Central memory CD8-positive, alpha-beta T cell (primary cell): ENCODE results near the gene KIAA1328.

ENCODE experiments used
- ATAC-seq: fragments of 150-1000 bp; cut with Tn5 transposase; replicated peaks from 2 replicates; pipeline ENCODE4 v1.10.0; 2022; ENCODE audit warnings: mild to moderate bottlenecking, moderate FRiP score, moderate number of reproducible peaks; ENCODE audit not compliant: poor library complexity, severe bottlenecking; ENCODE audit errors: extremely low read depth
- DNase-seq, 2 donors: peaks; one replicate each; pipeline ENCODE4 v3.0.0; 2021; ENCODE audit warnings: low spot score in 2 of 2
- H3K27ac Mint-ChIP-seq: one replicate; pipeline ENCODE4 v1.8.0; 2022; ENCODE audit warnings: low read depth, mild to moderate bottlenecking, moderate library complexity, mixed read lengths
- H3K27me3 Mint-ChIP-seq: one replicate; pipeline ENCODE4 v1.8.0; 2022; ENCODE audit warnings: mixed read lengths
- H3K36me3 Mint-ChIP-seq: one replicate; pipeline ENCODE4 v1.8.0; 2022; ENCODE audit warnings: mild to moderate bottlenecking, moderate library complexity, mixed read lengths; ENCODE audit not compliant: insufficient read depth
- H3K4me1 Mint-ChIP-seq: one replicate; pipeline ENCODE4 v1.8.0; 2022; ENCODE audit warnings: mixed read lengths
- H3K4me3 Mint-ChIP-seq: one replicate; pipeline ENCODE4 v1.8.0; 2022; ENCODE audit warnings: mild to moderate bottlenecking, moderate library complexity, mixed read lengths
- H3K9me3 Mint-ChIP-seq: one replicate; pipeline ENCODE4 v1.8.0; 2022; ENCODE audit warnings: mixed read lengths

KIAA1328 gene

DNA sequence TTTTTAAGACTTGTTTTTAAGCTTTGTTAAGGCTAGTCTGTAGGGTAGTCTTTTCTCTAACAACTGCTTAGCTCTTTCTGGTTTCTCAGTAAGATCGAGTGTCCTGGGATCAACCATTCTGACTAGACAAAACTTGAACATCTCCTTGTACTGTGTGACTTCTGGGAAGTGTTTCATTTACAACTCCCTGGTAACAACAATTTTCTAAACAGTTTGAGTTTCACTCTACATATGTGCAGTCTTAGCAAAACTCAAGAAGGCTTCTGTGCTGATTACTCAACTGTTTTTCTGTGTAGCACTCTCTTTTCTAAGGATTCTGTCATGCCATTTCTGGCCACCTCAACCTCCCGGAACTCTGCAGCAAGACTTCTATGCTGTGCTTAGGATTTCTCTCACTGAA lies 204.5 kb downstream of the KIAA1328 start:
- no peak for ATAC-seq
- H3K9me3 Mint-ChIP-seq, result peaks cover 16% of the 10 kb centered on the region
- no peak for DNase-seq
- H3K4me1 Mint-ChIP-seq, result no peaks in the 10 kb centered on the region
- no peaks in the 10 kb centered on the region for H3K27me3 Mint-ChIP-seq
- no peaks in the 10 kb centered on the region for H3K36me3 Mint-ChIP-seq
- no peak overlapping the region for H3K4me3 Mint-ChIP-seq
- H3K27ac Mint-ChIP-seq, result no peak overlapping the region

DNA sequence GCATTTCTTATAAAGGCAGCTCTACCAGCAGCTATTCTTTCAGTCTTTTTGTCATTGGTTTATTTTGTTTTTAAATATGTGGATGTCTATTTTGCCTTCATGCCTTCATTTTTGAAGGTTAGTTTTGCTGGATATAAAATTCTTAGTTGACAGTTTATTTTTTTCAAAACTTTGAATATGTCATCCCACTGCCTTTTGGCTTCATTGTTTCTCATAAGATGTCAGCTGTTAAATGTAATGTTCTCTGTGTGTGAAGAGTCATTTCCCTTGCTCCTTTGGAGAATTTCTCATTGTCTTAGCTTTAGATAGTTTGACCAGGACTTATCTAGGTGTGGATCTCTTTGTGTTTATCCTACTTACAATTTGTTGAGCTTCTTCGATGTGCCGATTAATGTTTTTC lies 213.5 kb downstream of the KIAA1328 start:
- no peaks in the 10 kb centered on the region for H3K27me3 Mint-ChIP-seq
- no peaks in the 10 kb centered on the region for H3K36me3 Mint-ChIP-seq
- no peak for ATAC-seq
- no peak for DNase-seq
- H3K4me3 Mint-ChIP-seq, result no peak overlapping the region
- peaks cover 22% of the 10 kb centered on the region for H3K9me3 Mint-ChIP-seq
- H3K4me1 Mint-ChIP-seq, result no peaks in the 10 kb centered on the region
- H3K27ac Mint-ChIP-seq, result no peak overlapping the region

DNA sequence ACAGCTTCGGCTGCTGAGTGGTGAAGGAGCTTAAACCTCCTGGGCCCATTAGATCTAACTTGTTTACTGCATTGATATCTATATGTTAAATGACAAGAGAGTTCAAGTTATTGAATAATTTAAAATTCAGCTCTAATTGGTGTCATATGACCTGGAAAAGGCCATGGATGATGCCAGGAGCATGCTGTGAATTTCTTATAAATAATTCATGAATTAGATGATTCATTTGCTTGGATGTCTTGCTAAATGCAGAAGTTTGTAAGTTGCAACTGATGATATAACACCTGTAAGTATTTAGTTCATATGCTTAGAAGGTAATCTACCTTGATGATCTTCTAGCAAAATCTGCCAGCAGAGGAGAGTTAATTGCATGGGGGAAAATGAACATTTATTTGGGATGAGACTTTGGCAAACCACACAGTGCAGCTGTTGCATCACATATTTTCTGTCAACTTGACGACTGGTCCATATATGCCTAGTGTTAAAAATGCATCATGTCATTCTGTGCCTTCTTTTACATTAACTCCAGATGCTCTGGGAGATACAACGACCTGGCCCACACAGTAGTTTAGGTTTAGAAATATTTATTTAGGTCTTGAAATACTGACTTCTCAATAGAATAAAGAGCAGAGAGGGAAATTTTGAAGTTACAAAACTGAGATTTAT lies 226.3 kb downstream of the KIAA1328 start:
- Mint-ChIP-seq H3K27ac (no peak overlapping the region), H3K4me1 (no peaks in the 10 kb centered on the region), H3K9me3 (peaks cover 16% of the 10 kb centered on the region), H3K36me3 (no peaks in the 10 kb centered on the region), H3K27me3 (no peaks in the 10 kb centered on the region), H3K4me3 (no peak overlapping the region)
- no peak for DNase-seq
- no peak for ATAC-seq

DNA sequence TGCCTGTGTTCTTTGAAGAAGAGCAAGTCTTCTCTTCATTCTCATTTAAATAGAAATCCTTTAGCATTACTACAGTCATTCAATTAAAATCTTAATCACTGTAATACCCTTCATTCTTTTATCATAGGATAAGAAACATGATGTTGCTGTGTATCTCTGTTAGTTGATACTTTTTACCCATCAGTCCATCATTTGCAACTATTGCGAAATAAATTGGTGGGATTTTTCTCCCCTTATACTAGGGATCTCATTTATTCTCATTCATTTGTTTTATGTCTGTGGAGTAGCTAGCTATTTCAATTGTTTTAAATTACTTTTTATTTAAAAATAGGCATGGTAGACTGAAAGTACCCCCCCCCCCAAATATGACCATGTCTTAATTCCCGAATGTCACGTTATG lies 235.3 kb downstream of the KIAA1328 start:
- Mint-ChIP-seq H3K4me1 (no peaks in the 10 kb centered on the region), H3K27ac (no peak overlapping the region), H3K36me3 (no peaks in the 10 kb centered on the region), H3K4me3 (no peak overlapping the region), H3K27me3 (no peaks in the 10 kb centered on the region), H3K9me3 (peaks cover 5% of the 10 kb centered on the region)
- DNase-seq (no peak), ATAC-seq (no peak)

DNA sequence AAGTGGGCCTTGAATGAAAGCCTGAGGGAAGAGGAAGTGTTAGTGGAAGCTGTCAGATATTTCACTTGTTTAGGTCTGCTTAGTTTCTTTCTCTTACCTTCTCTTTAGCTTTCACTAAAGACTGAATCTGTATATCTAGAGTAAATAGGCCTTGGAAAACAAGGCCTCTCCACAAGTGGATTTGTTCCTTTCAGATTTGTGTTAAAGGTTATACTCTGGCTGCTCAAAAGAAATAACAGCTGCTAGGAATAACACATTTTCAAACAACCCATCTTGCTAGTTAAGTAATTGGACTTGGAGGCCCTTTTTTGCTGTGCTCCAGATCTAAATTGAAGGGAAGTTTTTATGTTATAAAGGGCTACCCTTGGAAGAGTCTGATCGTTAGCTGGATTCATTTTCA lies 236.3 kb downstream of the KIAA1328 start:
- Mint-ChIP-seq H3K9me3 (peaks cover 8% of the 10 kb centered on the region), H3K27ac (no peak overlapping the region), H3K4me1 (peaks cover 4% of the 10 kb centered on the region), H3K36me3 (peaks cover 2% of the 10 kb centered on the region), H3K4me3 (no peak overlapping the region), H3K27me3 (no peaks in the 10 kb centered on the region)
- ATAC-seq (no peak), DNase-seq (no peak)

DNA sequence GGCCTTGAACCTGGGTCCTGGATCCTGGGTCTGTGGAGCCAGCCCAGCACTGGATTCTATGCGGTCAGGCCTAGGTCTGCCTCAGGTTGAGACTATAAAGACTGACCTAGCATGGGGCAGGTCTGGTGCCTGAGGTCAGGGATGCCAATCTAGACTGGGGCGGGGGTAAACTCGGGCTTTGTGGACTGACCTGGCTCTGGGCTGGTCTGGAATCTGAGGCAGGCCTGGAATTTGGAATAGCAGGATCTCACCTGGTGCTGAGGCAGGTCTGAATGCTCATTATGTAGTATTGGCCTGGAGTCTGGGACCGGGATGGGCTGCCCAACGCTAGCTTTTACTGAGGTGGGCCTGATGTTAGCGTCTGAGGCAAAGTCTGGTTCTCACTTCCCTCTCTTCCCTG lies 256.0 kb downstream of the KIAA1328 start:
- DNase-seq (no peak), ATAC-seq (no peak)
- Mint-ChIP-seq H3K36me3 (peaks cover 3% of the 10 kb centered on the region), H3K27ac (no peak overlapping the region), H3K4me3 (no peak overlapping the region), H3K27me3 (no peaks in the 10 kb centered on the region), H3K9me3 (no peaks in the 10 kb centered on the region), H3K4me1 (no peaks in the 10 kb centered on the region)

DNA sequence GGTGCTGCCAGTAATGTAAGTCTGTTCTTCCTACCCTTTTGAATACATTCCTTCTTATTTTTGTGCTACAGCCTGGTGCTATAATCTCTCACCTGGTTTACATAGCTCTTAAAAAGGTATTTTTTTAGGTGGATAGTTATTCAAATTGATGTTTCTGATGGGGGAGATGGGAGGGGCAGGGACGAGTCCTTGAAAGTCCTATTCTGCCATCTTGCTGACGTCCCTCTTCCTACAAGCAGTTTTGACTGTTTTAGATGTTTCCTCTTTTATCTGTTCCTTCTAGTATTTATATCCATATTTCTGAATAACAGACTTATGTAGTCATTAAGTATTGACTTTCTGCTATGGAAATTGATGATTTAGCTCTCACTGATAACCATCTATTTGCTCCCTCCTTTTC lies 256.4 kb downstream of the KIAA1328 start:
- no peaks in the 10 kb centered on the region for H3K4me1 Mint-ChIP-seq
- H3K36me3 Mint-ChIP-seq, result peaks cover 1% of the 10 kb centered on the region
- H3K27ac Mint-ChIP-seq, result no peak overlapping the region
- ATAC-seq, result no peak
- no peak overlapping the region for H3K4me3 Mint-ChIP-seq
- no peaks in the 10 kb centered on the region for H3K27me3 Mint-ChIP-seq
- no peaks in the 10 kb centered on the region for H3K9me3 Mint-ChIP-seq
- DNase-seq, result no peak

DNA sequence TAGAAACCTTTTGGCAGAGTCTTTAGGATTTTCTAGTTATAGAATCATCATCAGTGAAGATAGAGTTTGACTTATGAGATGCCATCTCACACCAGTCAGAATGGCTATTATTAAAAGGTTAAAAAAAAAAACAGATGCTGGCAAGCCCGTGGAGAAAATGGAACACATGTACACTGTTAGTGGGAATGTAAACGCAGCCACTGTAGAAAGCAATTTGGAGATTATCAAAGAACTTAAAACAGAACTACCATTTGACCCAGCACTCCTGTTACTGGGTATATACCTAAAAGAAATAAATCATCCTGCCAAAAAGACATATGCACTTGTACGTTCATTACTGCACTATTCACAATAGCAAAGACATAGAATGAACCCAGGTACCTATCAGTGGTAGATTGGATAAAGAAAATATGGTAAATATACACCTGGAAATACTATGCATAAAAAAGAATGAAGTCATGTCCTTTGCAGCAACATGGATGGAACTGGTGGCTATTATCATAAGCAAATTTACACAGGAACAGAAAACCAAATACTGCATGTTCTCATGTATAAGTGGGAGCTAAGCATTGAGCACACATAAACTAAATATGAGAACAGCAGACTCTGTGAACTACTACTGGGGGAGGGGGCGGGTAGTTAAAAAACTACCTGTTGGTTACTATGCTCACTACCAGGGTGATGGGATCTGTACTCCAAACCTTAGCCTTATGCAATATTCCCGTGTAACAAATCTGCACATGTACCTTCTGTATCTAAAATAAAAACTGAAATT lies 279.0 kb downstream of the KIAA1328 start:
- no peak for ATAC-seq
- Mint-ChIP-seq H3K27me3 (no peaks in the 10 kb centered on the region), H3K27ac (no peak overlapping the region), H3K9me3 (peaks cover 7% of the 10 kb centered on the region), H3K4me1 (no peaks in the 10 kb centered on the region), H3K36me3 (no peaks in the 10 kb centered on the region), H3K4me3 (no peak overlapping the region)
- no peak for DNase-seq

DNA sequence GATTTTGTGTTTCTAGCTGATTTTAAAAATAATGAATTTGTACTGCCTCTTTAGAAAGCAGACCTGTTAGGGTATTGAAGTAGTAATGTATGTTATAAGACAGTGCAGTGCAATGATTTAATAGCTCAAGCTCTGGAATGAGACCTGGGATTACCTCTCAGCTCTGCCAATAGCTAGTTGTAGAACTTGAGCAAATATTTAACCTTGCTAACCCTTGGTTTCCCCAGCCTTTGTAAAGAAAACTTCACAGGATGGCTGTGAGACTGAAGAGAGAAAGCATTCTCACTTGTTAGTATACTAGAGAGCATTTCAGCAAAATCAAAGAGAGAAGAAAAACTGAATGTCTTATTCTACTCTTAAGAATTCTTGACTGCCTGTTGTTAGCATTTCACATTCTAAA lies 293.9 kb downstream of the KIAA1328 start:
- H3K9me3 Mint-ChIP-seq, result no peaks in the 10 kb centered on the region
- H3K4me1 Mint-ChIP-seq, result no peaks in the 10 kb centered on the region
- no peak overlapping the region for H3K4me3 Mint-ChIP-seq
- DNase-seq, result no peak
- H3K27ac Mint-ChIP-seq, result no peak overlapping the region
- H3K36me3 Mint-ChIP-seq, result no peaks in the 10 kb centered on the region
- no peak for ATAC-seq
- H3K27me3 Mint-ChIP-seq, result no peaks in the 10 kb centered on the region

DNA sequence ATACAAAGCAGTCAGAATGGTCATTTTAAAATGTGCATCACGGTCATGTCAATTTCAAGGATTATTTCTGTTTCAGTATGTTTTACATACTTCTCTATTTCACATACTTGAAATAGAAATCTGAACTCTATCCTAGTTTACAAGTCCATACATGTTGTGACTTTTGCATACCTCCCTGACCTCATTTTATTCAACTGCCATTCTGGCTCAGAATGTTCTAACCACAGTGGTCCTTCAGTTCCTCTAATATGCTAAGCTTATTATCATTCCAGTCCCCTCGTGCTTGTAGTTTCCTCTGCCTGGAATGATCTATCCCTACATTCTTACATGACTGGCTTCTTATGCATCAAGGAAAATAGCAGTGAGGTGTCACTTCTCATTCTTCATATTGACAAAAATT lies 295.6 kb downstream of the KIAA1328 start:
- Mint-ChIP-seq H3K27me3 (no peaks in the 10 kb centered on the region), H3K27ac (no peak overlapping the region), H3K36me3 (no peaks in the 10 kb centered on the region), H3K4me3 (no peak overlapping the region), H3K4me1 (no peaks in the 10 kb centered on the region), H3K9me3 (no peaks in the 10 kb centered on the region)
- ATAC-seq, result no peak
- DNase-seq, result no peak

DNA sequence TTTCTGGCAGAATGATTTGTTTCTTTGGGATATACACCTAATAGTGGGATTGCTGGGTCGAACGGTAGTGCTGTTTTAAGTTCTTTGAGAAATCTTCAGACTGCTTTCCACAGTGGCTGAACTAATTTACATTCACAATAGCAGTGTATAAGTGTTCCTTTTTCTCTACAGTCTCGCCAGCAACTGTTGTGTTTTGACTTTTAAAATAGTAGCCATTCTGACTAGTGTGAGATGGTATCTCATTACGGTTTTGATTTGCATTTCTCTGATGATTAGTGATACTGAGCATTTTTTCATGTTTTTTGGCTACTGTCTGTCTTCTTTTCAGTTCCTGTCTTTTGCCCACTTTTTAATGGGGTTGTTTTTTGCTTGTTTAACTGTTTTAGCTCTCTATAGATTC lies 306.2 kb downstream of the KIAA1328 start:
- Mint-ChIP-seq H3K9me3 (peaks cover 5% of the 10 kb centered on the region), H3K27me3 (no peaks in the 10 kb centered on the region), H3K4me1 (peaks cover 7% of the 10 kb centered on the region), H3K4me3 (no peak overlapping the region), H3K27ac (no peak overlapping the region), H3K36me3 (no peaks in the 10 kb centered on the region)
- no peak for DNase-seq
- no peak for ATAC-seq

DNA sequence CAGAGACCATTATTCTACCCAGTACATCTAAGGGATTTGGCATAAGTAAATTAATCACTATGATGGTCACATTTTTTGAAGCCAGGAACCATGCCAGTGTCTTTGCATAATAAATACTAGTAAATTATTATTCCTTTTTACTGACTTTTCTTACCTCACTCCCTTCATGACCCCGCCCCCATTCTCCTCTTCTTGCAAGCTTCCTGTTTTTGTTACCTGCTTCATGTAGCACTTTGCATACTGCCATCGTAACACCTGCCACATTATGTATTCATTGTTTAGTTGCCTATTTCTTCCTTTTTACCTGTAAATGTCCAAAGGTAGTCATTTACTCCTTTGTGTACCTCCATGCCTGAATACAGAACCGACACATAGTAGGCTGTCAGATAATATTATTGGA lies 309.5 kb downstream of the KIAA1328 start:
- no peak overlapping the region for H3K27ac Mint-ChIP-seq
- H3K4me3 Mint-ChIP-seq, result no peak overlapping the region
- DNase-seq (no peak), ATAC-seq (no peak)
- no peaks in the 10 kb centered on the region for H3K36me3 Mint-ChIP-seq
- peaks cover 7% of the 10 kb centered on the region for H3K4me1 Mint-ChIP-seq
- no peaks in the 10 kb centered on the region for H3K27me3 Mint-ChIP-seq
- H3K9me3 Mint-ChIP-seq, result peaks cover 5% of the 10 kb centered on the region

DNA sequence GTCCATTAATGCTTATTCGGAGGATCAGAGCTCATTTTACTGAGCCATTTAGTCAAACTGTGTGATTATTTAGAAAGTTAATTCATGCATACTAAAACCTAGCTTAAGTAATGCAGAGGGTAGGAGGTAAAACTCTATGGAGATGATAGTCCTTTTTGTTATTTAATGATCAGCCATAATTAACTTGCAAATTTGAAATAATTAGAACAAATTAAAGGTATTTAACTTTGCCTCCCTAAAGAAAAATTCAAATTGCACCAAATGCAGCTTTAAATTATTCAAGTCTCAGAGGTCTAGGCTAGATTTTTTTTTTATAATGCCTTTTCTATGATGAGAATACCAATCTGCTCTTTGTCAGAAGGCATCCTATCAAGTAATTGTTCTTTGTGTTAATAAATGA lies 310.9 kb downstream of the KIAA1328 start:
- no peaks in the 10 kb centered on the region for H3K27me3 Mint-ChIP-seq
- no peak overlapping the region for H3K4me3 Mint-ChIP-seq
- no peak overlapping the region for H3K27ac Mint-ChIP-seq
- ATAC-seq (no peak), DNase-seq (no peak)
- H3K36me3 Mint-ChIP-seq, result no peaks in the 10 kb centered on the region
- peaks cover 7% of the 10 kb centered on the region for H3K4me1 Mint-ChIP-seq
- H3K9me3 Mint-ChIP-seq, result peaks cover 5% of the 10 kb centered on the region
